SK-N-SH (cell line): ENCODE results near the gene PCDHGC4. TPM values are rescaled to one million over a fixed set of nuclear protein-coding genes. Genes with fewer than 3 reads are reported as not detected.
A peak's percentile ranks its signal among the peaks of the same experiment; 100 is the strongest.

Experiments
- CTCF ChIA-PET: fragments of 300-600, 350-600 bp; formaldehyde crosslinking; extraction: SDS; loops from one replicate; lab custom pipeline; 2021; lab: Yijun Ruan, JAX
- POLR2A ChIA-PET: fragments of 350-600 bp; sonication (Branson Sonifier 250); formaldehyde crosslinking; extraction: SDS; loops from one replicate; lab custom pipeline; 2020; ENCODE audit warnings: antibody characterized with exemption, inconsistent platforms; lab: Yijun Ruan, JAX
- DNase-seq: peaks from one replicate; pipeline ENCODE4 v3.0.0; 2012
- H2AFZ ChIP-seq: fragments of 200-600 bp; sonication (generic); 2 replicates; pipeline ENCODE4 v1.8.1; 2016; ENCODE audit warnings: antibody characterized with exemption, mild to moderate bottlenecking, low read depth
- H3F3A ChIP-seq: fragments of 200-600 bp; sonication (generic); replicated peaks from 2 replicates; pipeline ENCODE3; 2016; ENCODE audit warnings: antibody characterized with exemption, mild to moderate bottlenecking; ENCODE audit not compliant: insufficient read depth
- H3K27ac ChIP-seq, 2 experiments: fragments of 200-500 bp in 1 of 2; fragments of 200-600 bp in 1 of 2; sonication (Bioruptor generic) in 1 of 2; sonication (generic), shearing (Covaris generic) in 1 of 2; 2 replicates each; pipeline versions ENCODE4 v1.5.1 to v1.6.1; 2014 to 2016; ENCODE audit warnings: low read depth in 2 of 2, inconsistent platforms in 1 of 2, low read length in 1 of 2, mild to moderate bottlenecking in 1 of 2, mixed read lengths in 1 of 2
- H3K27me3 ChIP-seq: fragments of 200-600 bp; sonication (generic), shearing (Covaris generic); 2 replicates; pipeline ENCODE4 v1.6.1; 2016; ENCODE audit warnings: mixed run types; ENCODE audit not compliant: insufficient read depth
- H3K36me3 ChIP-seq, 2 experiments: fragments of 200-500 bp in 1 of 2; fragments of 200-600 bp in 1 of 2; sonication (Bioruptor generic) in 1 of 2; sonication (generic) in 1 of 2; replicated peaks in 1 of 2; 2 replicates each; pipeline versions ENCODE3 to v1.5.1; 2014 to 2016; ENCODE audit warnings: low read length in 1 of 2, mild to moderate bottlenecking in 1 of 2; ENCODE audit not compliant: insufficient read depth in 2 of 2, control insufficient read depth in 1 of 2
- H3K4me1 ChIP-seq, 2 experiments: fragments of 200-500 bp in 1 of 2; fragments of 200-600 bp in 1 of 2; sonication (Bioruptor generic) in 1 of 2; sonication (generic), shearing (Covaris generic) in 1 of 2; 2 replicates each; pipeline versions ENCODE4 v1.5.1 to v1.6.1; 2014 to 2016; ENCODE audit warnings: low read depth in 1 of 2, low read length in 1 of 2, mixed run types in 1 of 2; ENCODE audit not compliant: insufficient read depth in 2 of 2, control insufficient read depth in 1 of 2
- H3K4me2 ChIP-seq: fragments of 200-600 bp; sonication (generic), shearing (Covaris generic); 2 replicates; pipeline ENCODE4 v1.6.1; 2017; ENCODE audit warnings: mixed run types
- H3K4me3 ChIP-seq, 2 experiments: fragments of 200-500 bp in 1 of 2; fragments of 200-600 bp in 1 of 2; sonication (Bioruptor generic) in 1 of 2; sonication (generic), shearing (Covaris generic) in 1 of 2; 2 replicates each; pipeline versions ENCODE4 v1.5.1 to v1.8.1; 2014 to 2016; ENCODE audit warnings: low read depth in 2 of 2, inconsistent platforms in 1 of 2, low read length in 1 of 2, mild to moderate bottlenecking in 1 of 2, mixed read lengths in 1 of 2, moderate library complexity in 1 of 2
- H3K79me2 ChIP-seq: fragments of 200-600 bp; sonication (generic); 2 replicates; pipeline ENCODE4 v1.8.1; 2017; ENCODE audit warnings: mild to moderate bottlenecking; ENCODE audit not compliant: insufficient read depth
- H3K9ac ChIP-seq: fragments of 200-600 bp; sonication (generic); 2 replicates; pipeline ENCODE4 v1.6.1; 2017; ENCODE audit warnings: mixed run types
- H3K9me2 ChIP-seq: fragments of 200-600 bp; sonication (generic); 2 replicates; pipeline ENCODE4 v1.6.1; 2017; ENCODE audit warnings: mixed run types
- H3K9me3 ChIP-seq: fragments of 200-600 bp; sonication (generic); 2 replicates; pipeline ENCODE4 v1.6.1; 2017; ENCODE audit warnings: mixed run types, mild to moderate bottlenecking, moderate library complexity
- H4K20me1 ChIP-seq: fragments of 200-600 bp; sonication (generic); 2 replicates; pipeline ENCODE4 v1.6.1; 2017; ENCODE audit warnings: mild to moderate bottlenecking, mixed run types; ENCODE audit not compliant: insufficient read depth
- CHD2 ChIP-seq: fragments of 150-350 bp; IDR thresholded peaks from 2 replicates; pipeline ENCODE4 v1.6.1; 2018; ENCODE audit warnings: low read length; ENCODE audit not compliant: partially characterized antibody
- EZH2phosphoT487 ChIP-seq: fragments of 200-600 bp; sonication (generic); IDR thresholded peaks from 2 replicates; pipeline ENCODE4 v1.6.1; 2017; ENCODE audit warnings: low read depth, mixed run types, mild to moderate bottlenecking, antibody characterized with exemption, moderate library complexity, borderline replicate concordance
- GABPA ChIP-seq: IDR thresholded peaks from 2 replicates; pipeline ENCODE4 v1.4.0; 2012; ENCODE audit warnings: low read depth, mild to moderate bottlenecking
- JUND ChIP-seq: IDR thresholded peaks from 2 replicates; pipeline ENCODE4 v1.4.0; 2012
- MXI1 ChIP-seq: IDR thresholded peaks from 2 replicates; pipeline ENCODE4 v1.6.1; 2012; ENCODE audit warnings: mild to moderate bottlenecking, low read depth, low read length, improper control_type of control experiment
- NFIC ChIP-seq: IDR thresholded peaks from 2 replicates; pipeline ENCODE4 v1.4.0; 2012; ENCODE audit warnings: borderline replicate concordance
- POLR2AphosphoS5 ChIP-seq: IDR thresholded peaks from 2 replicates; pipeline ENCODE4 v1.6.1; 2012; ENCODE audit warnings: low read depth, low read length
- RXRA ChIP-seq: IDR thresholded peaks from 2 replicates; pipeline ENCODE4 v1.4.0; 2012; ENCODE audit warnings: low read depth, mild to moderate bottlenecking, borderline replicate concordance
- TCF12 ChIP-seq: IDR thresholded peaks from 2 replicates; pipeline ENCODE4 v1.4.0; 2012
- WGBS: methylation state at CpG from one replicate; pipeline ENCODE4 v1.1.6; 2017; ENCODE audit warnings: low lambda C conversion rate; 5-methylcytosine and 5-hydroxymethylcytosine counted together
- polyA plus RNA-seq, 3 experiments: library from polyadenylated mRNA; depleted of rRNA; stranded (reverse); fragments of >200 nt; gene quantifications; 2 replicates each; pipeline ENCODE4 v1.2.3, GENCODE V29; 2012
- TF ChIP-seq, protein P1 (sequence below): IDR thresholded peaks from 2 replicates; pipeline ENCODE4 v1.4.0; 2012; ENCODE audit warnings: low read depth, borderline replicate concordance
- TF ChIP-seq, protein P2 (sequence below): fragments of 150-350 bp; IDR thresholded peaks from 2 replicates; pipeline ENCODE4 v1.6.1; 2017; ENCODE audit warnings: antibody characterized with exemption, low read length, low read depth, borderline replicate concordance
- TF ChIP-seq, protein P3 (sequence below): fragments of 150-350 bp; IDR thresholded peaks from 2 replicates; pipeline ENCODE4 v1.6.1; 2016; ENCODE audit warnings: mild to moderate bottlenecking, low read depth, low read length
- TF ChIP-seq, protein P4 (sequence below): IDR thresholded peaks from 2 replicates; pipeline ENCODE4; 2012
- TF ChIP-seq, protein P5 (sequence below): fragments of 200-600 bp; sonication (generic); IDR thresholded peaks from 2 replicates; pipeline ENCODE4 v1.6.1; 2017; ENCODE audit warnings: antibody characterized with exemption, mild to moderate bottlenecking, moderate library complexity

Gene PCDHGC4
- polyA plus RNA-seq, 1 of the 3 experiments (the other 2 are of a cell fraction): 0.53 TPM

DNA sequence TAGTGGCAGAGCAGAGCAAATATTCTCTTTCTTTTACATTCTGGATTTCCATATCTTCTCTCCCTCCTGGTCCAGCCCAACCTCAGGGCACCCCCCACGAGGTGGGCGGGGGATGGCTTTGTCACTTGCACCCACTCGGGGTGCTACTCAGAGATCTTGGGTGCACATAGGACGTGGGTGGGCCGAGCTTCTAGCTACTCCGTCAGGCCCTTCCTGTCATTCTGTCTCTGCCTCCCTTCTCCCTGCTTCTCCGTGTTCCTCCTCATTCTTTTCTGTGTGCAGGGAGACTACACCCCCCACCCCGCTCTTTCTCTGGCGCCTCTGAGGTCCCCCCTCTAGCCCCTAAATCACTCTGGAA lies 23.6 kb downstream of the PCDHGC4 start:
- POLR2A ChIA-PET: interaction anchor here (0.5 to 2.5 kb wide), 4 partner anchors 10 to 703 kb away, joined by 3 to 13 read pairs (median 4); no protein-coding TSS in a partner anchor
- H3K27ac ChIP-seq: peak overlapping the region; percentile 98 to 99
- peaks cover 49 to 50% of the 10 kb centered on the region in 2 experiments for H3K4me1 ChIP-seq
- peak overlapping the region; percentile 19 to 57 for H3K4me3 ChIP-seq
- H3K9me2 ChIP-seq: no peaks in the 10 kb centered on the region
- no peaks in the 10 kb centered on the region for H3K9me3 ChIP-seq
- CTCF ChIA-PET: interaction anchor here (1.2 to 8.5 kb wide), 10 partner anchors 10 to 125 kb away, joined by 3 to 75 read pairs (median 8); partner anchors contain the start of genes PCDHGA7, PCDHGB7, PCDHGC3 and PCDHGC4
- TF ChIP-seq CHD2: no peak
- no peak for TF ChIP-seq RXRA
- no peak for TF ChIP-seq GABPA
- TF ChIP-seq, protein P1, sequence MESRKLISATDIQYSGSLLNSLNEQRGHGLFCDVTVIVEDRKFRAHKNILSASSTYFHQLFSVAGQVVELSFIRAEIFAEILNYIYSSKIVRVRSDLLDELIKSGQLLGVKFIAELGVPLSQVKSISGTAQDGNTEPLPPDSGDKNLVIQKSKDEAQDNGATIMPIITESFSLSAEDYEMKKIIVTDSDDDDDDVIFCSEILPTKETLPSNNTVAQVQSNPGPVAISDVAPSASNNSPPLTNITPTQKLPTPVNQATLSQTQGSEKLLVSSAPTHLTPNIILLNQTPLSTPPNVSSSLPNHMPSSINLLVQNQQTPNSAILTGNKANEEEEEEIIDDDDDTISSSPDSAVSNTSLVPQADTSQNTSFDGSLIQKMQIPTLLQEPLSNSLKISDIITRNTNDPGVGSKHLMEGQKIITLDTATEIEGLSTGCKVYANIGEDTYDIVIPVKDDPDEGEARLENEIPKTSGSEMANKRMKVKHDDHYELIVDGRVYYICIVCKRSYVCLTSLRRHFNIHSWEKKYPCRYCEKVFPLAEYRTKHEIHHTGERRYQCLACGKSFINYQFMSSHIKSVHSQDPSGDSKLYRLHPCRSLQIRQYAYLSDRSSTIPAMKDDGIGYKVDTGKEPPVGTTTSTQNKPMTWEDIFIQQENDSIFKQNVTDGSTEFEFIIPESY: no peak
- no peak for TF ChIP-seq NFIC
- TF ChIP-seq, protein P2, sequence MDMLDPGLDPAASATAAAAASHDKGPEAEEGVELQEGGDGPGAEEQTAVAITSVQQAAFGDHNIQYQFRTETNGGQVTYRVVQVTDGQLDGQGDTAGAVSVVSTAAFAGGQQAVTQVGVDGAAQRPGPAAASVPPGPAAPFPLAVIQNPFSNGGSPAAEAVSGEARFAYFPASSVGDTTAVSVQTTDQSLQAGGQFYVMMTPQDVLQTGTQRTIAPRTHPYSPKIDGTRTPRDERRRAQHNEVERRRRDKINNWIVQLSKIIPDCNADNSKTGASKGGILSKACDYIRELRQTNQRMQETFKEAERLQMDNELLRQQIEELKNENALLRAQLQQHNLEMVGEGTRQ: no peak
- TF ChIP-seq, protein P3, sequence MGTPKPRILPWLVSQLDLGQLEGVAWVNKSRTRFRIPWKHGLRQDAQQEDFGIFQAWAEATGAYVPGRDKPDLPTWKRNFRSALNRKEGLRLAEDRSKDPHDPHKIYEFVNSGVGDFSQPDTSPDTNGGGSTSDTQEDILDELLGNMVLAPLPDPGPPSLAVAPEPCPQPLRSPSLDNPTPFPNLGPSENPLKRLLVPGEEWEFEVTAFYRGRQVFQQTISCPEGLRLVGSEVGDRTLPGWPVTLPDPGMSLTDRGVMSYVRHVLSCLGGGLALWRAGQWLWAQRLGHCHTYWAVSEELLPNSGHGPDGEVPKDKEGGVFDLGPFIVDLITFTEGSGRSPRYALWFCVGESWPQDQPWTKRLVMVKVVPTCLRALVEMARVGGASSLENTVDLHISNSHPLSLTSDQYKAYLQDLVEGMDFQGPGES: no peak
- TF ChIP-seq POLR2AphosphoS5: no peak
- no peak for TF ChIP-seq EZH2phosphoT487
- TF ChIP-seq, protein P4, sequence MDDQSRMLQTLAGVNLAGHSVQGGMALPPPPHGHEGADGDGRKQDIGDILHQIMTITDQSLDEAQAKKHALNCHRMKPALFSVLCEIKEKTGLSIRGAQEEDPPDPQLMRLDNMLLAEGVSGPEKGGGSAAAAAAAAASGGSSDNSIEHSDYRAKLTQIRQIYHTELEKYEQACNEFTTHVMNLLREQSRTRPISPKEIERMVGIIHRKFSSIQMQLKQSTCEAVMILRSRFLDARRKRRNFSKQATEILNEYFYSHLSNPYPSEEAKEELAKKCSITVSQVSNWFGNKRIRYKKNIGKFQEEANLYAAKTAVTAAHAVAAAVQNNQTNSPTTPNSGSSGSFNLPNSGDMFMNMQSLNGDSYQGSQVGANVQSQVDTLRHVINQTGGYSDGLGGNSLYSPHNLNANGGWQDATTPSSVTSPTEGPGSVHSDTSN: no peak
- TF ChIP-seq, protein P5, sequence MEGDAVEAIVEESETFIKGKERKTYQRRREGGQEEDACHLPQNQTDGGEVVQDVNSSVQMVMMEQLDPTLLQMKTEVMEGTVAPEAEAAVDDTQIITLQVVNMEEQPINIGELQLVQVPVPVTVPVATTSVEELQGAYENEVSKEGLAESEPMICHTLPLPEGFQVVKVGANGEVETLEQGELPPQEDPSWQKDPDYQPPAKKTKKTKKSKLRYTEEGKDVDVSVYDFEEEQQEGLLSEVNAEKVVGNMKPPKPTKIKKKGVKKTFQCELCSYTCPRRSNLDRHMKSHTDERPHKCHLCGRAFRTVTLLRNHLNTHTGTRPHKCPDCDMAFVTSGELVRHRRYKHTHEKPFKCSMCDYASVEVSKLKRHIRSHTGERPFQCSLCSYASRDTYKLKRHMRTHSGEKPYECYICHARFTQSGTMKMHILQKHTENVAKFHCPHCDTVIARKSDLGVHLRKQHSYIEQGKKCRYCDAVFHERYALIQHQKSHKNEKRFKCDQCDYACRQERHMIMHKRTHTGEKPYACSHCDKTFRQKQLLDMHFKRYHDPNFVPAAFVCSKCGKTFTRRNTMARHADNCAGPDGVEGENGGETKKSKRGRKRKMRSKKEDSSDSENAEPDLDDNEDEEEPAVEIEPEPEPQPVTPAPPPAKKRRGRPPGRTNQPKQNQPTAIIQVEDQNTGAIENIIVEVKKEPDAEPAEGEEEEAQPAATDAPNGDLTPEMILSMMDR: no peak
- no peak for TF ChIP-seq JUND
- TF ChIP-seq MXI1: no peak; the same call in 1 of the 2 replicates
- TF ChIP-seq TCF12: no peak
- H3K4me2 ChIP-seq: peak overlapping the region; percentile 82
- H3K36me3 ChIP-seq: peaks cover 28 to 58% of the 10 kb centered on the region in 2 experiments
- H3K79me2 ChIP-seq: peaks cover 19% of the 10 kb centered on the region
- H2AFZ ChIP-seq: peak overlapping the region; percentile 10; the same call in 1 of the 2 replicates
- H4K20me1 ChIP-seq: no peaks in the 10 kb centered on the region
- H3K9ac ChIP-seq: peak overlapping the region; percentile 84
- WGBS: 14% methylated on average over 9 of the region's 9 CpGs
- H3K27me3 ChIP-seq: no peaks in the 10 kb centered on the region
- peaks cover 54% of the 10 kb centered on the region for H3F3A ChIP-seq
- no peak for DNase-seq
